Ammon's horn (tissue), 1 donor: ENCODE measurements around the gene CACTIN.
"Not testable (repeated sequence)": the region's sequence is repeated elsewhere in the genome, so short reads cannot be mapped to it uniquely, and the experiment has no call there.

Experiments used
- DNase-seq: peaks from one replicate; pipeline ENCODE4 v3.0.0-alpha.2; 2016; ENCODE audit warnings: low spot score

The CACTIN gene

DNA sequence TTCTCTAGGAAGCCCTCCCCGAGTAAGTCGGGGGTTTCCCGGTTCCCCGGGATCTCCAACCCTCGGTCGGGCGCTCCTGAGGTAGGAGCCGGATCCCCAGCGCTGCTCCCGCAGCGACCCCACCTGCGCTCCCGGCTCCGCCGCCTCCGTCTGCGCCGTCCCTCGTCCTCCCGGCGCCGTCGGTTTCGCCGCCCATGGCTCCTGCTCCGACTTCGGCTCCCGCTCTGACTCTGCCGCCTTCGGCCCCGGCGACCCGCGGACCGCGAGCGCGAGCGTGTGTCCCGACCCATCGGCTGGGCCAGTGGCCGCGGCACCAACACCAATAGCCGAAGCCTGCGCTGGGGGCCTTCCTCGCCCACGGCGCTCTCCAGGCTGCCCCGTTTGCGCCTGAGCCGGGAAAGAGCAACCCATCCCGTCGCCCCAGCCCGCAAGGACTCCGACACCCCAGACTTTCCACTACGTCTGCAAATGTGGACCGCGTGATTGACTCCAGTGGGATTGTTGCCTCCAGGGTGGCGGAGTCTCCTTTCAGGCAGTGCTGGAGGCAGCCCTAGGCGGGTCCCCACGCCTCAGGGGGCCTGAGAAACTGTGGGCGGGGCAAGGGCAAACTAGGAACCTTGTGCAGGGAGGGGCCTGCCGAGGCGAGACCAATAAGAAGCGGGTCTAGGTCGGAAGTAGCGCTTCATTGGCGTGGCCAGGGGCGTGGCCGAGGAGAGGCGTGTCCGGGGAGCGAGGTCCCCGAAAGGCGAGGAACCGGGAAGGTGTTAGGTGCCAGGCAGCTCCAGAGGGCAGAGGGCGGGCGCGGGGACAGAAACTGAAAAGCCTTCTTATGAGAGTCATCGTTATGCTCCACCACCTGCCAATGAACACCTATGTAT is at the start of gene CACTIN:
CACTIN (minus strand) TSS at position 318 of the 878 bp plus-strand sequence; CDS start at position 290, 28 bp downstream.
- peak; percentile 99 for DNase-seq

DNA sequence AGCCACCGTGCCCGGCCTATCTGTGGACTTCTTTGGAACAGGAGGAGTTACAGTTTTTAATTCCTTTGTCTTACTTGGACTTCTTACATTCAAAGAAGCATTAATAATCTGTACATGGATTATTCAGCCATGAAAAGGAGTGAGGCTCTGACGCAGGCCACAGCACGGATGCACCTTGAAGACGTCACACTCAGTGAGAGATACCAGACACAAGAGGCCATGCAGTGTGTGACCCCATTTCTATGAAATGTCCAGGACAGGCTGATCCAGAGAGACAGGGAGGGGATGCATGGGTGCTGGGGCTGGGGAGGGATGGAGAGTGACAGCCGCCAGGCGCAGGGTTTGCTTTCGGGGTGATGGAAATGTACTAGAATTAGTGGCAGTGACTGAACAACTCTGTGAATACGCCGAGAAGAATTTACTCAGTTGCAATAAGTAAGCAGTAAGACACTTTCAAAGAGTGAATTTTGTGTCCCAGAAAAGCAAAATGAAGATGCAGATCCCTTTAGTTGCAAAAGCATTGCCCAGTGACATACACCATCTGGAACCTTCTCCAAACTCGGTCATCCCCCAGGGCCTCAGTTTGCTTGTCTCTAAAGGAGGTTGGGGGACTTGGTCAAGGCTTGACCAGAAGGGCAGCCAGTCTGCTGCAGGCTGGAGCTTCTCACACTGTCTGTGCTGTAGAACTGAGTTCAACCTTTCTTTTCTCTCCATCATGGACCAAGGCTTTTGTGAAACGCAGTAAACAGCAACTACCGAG is 48.4 kb upstream of the CACTIN start:
- DNase-seq = no peak

DNA sequence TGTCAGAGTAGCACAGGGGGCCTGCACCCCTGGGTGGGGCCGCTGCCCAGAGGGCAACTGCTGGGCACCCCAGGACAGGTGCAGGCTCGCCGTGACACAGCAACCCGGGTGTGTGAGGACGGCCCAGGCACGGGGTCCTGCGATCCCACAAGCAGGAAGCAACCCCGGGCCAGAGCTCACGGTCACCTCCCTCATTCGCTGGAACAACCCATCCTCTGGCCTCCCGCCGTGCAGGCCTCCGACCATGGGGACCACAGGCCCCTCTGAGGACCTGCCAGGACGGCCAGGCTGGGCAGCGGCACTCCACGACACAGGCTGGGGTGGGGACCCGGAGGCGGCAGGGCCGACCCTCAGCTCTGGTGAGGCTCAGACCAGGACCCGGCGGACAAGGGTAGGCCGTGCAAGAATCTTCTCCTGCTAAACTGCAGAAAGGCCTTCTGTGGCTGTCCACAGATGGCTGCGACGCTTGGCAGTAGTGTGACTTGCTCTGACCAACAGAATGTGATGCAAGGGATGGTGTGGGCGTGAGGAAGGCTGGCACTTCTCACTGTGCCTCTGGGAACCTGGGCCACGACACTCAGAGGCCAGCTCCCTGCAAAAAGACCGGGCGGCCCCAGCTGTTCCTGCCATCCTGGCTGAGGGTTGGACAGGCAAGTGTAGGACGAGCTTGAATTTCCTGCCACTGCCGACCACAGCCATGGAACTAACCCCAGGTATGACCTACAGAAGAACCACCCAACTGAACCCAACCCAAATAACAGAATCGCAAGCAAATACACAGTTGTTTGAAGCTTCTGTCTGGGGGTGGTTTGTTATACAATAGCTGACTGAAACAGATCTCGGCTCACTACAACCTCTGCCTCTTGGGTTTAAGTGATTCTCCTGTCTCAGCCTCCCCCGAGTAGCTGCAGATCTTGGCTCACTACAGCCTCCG is 47.2 kb upstream of the CACTIN start:
- no peak for DNase-seq

DNA sequence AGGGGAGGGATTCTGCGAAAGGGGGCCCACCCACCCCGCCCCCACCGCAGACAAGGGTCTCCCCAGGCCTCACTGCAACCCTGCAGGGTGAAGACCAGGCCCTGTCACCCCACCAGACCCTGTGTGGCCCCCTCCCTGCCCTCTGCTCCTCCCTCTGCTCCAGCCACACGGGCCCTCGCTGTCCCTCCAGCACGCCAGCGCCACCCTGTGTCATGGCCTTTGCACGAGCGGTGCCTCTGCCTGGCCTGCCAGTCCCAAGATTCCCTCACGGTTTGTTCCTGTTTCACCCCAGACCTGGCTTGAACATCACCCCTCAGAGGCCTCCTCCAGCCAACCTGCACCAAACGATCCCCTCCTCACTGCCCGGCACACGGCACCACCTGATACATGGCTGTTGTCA is 46.4 kb upstream of the CACTIN start:
- no peak for DNase-seq

DNA sequence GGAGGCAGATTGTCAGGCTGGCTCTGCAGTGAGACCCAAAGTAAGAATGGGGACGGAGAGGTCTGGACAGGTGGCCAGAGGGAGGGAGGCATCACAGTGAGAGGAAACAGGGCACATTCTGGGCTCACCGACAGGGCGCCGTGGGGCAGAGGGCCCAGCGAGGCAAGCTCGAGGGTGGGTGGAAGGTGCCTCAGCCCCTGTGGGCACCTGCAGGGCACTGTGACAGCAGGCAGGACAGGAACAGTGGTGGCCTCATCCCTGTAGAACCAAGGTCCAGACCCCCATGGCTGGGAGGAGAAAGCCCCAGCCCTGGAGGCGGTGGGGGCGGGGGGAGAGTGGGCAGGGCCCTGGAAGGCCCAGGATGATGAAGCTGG is 46.0 kb upstream of the CACTIN start:
- DNase-seq = no peak

DNA sequence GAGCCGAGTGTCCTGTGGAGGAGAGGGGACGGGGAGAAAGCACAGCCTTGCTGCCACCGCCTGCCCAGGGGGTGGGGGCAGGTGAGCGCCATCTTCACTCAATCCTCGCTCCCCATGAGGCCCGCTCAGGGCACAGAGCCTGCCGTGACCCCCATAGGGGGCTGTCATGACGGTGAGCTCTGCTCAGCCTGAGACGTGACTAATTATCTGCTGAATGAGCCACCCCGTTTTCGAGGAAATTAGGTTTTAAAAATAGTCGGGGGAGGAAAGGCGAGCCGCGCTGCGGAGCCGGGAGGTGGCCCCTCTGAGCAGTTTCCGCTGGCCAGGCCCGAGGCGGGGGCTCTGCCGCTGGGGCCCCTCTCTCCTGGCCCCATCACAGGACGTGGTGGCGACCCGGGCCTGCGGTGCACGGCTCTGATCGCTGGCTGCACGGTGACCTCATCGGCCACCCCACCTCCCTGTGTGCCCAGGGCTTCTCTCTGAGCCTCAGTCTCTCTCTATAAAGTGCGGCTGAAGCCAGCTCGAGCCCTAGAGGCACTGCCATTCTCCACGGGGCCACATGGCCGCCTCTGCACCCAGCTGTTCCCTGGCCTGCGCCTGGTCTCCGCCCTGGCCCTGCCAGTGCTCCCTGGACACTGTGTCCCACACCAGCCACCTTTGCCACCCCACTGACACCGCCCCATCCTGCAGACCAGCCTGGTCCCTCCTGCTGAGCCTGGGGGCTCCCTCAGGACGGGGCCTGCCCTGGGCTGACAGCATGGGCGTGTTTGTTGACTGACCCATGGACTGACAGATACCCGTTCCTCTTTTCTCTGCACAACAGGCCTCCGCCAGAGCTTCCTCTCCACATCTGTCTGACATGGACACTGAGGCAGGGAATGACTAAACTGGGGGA is 45.3 kb upstream of the CACTIN start:
- no peak for DNase-seq

DNA sequence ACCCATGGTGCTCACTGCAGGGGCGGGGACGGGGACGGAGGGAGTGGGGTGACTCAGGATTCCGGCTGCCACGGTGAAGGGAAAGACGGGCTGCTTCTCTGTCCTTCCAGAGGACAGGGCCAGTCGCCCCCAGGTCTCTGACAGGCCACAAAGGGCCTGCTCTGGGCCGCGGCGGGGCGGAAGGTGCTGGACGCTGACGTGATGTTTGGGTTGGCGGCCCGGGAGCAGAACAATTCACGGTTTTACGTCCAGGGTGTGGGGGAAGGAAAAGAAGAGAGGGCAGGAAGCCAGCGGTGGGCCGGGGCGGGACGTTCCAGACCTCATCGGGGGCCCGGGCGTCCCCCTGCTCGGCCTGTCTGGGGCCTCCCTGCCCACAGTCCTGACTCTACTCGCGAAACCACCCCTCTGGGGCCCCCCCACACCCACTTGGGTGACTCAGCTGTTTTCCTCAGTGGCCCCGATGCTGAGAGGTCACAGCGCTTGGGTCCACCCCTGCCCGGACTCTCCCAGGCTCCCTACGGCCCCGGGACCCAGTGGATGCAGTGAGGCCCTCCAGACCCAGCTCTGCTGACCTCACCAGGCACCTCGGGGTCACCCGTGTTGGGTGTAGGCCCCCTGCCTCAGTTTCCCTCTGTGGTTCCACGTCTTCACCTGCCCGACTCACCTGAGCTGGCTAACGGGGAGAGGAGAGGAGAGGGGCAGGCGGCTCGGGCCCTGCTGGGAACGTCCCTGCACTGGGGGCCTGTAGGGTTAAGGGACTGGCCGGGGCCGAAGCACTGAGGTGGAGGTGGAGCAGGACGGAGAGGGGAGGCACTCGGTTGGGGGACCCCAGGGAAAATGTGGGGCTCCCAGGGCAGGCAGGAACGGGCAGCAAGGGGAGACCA is 44.4 kb upstream of the CACTIN start:
- DNase-seq = no peak

DNA sequence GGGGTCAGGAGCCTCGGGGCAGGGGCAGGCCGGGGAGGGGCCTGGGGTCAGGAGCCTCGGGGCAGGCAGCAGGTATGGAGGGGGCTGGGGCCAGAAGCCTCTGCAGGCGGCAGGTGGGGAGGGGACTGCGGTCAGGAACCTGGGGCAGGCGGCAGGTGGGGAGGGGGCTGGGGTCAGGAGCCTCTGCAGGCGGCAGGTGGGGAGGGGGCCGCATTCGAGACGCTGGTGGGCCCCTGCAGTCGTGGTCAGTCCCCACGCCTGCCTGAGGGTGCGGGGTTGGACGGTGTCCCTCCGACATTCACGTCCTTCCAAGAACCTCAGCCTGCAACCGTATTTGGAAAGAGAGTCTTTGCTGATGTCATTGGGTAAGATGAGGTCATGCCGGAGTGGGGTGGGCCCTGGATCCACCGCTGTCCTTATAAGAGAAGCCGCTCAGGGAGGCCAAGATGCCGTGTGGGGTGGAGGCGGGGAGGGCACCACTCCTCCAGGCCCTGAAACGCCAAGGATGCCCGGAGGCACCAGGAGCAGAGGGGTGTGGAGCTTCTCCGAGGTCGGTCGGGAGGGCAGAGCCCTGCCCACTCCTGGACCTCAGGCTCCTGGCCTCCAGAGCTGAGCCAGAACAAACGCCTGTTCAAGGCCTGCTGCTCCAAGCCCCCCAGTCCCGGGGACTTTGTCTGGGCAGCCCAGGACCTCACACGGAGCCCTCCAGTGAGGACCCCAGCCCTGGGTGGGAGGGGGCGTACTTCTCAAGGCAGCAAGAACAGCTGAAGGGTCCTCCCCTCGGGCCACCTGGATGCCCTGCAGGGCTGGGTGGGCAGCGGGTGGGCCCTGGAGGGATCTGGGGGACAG is 43.6 kb upstream of the CACTIN start:
- no peak for DNase-seq

DNA sequence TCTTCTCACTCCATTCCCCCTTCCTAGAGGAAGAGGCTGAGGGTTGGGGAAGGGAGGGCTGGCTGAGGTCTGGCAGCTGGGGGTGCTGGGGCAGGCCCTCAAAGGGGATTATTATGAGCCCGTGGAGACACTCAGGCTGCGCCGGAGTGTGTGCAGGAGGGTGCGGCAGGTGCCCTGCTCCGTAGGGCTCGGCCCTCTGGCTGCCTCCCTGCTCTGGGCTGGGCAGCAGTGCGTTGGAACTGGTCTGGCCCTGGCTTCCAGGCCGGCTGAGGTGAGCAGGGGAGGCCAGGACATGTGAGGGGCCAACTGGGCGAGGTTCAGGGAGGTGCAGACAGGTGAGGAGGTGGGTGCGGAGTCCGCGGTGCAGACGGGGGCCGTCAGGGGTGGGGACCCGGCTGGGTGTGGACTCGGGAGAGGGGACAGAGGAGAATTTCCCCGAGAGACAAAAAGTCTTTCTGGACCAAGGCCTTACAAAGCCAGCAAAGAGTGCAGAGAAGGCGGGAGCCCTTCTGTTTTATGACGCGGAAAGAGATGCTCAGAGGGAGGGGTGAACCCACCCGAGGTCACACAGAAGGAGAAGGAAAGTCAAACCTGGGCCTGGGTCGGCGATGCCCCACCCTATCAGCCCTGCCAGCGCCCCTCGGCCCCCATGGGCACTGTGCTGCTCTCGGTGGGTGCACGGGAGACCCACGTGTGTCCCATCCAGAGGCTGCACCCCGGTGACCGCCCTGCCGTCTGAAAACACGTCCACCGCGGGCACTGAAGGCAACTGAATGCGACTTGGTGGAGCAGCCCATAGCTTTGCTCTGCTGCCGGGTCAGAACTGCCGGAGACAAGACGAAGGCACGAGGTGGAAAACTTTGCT is 42.7 kb upstream of the CACTIN start:
- DNase-seq = no peak

DNA sequence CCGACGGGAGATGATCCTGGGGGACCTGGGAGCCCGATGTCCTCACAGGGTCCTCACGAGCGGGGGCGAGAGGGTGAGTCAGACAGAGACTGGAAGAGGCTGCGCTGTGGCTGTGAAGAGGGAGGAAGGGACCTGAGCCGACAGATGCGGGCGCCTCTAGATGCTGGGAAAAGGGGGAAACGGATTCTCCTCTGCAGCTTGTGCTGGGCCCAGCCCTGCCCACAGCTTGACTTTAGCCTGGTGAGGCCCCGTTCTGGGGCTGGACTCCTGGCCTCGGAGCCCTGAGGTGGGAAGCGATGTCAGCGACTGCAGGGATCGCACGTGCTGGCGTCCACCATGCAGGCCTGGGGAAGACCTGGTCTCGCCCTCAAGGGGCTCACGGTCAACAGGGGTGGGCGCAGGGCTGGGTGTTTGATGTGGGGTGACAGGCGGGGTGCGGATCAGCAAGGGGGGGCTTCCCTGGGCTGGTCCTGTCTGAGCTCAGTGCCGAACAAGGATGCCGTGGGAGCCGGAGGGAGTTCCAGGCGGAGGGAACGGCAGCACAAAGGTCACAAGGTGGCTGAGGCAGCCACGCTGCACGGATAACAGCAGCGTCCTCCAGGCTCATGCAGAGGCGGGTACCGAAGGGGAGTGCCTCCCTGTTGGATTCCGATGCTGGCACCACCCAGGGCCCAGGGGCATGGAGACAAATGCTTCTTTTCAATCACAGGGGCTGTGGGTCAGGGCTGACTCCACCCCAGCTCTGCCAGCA is 41.9 kb upstream of the CACTIN start:
- DNase-seq = no peak

DNA sequence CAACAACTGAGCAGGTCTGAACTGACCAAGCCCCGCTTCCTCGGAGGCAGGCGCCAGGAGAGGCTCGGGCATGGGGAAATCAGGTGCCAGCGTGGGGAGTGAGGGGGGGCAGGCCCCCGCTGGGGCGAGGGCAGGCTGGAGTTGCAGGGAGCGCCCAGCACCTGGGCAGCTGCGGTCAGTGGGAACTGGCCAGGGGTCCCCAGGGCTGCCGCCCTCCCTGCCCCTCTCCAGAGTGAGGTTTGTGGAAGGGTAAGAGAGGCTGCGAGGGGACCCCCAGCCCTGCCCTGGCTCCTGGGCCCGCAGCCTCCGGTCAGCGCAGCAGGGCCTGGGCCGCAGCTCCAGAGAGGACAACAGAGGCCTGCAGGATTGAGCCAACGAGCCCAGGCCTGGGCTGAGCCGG is 41.2 kb upstream of the CACTIN start:
- no peak for DNase-seq

DNA sequence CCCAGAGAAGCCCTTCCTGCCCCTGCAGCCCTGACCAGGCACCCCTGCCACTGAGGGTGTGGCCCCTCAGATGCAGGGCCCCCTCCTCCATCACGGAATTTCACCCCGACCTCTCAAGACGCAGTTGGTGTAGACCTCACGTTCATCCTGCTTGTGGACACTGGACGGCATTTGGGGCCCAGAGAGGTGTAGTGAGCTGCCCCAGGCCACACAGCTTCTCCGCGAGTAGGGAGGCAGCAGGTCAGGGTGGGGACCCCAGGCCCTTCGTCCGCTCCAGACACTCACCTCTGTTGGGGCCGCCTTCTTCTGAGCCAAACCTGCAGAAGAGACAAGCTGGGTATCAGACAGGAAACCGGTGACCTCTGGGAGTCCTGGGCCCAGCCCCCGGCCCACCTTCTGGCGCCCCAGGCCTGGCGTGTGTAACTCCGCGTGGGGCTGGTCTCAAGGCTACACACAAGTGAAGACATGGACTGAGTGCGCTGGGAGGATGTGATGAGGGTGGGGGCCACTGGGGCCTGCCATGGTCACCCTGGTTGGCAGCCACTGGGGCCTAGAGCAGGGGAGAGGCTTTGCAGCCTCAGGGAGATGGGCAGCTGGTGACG is 40.5 kb upstream of the CACTIN start:
- DNase-seq = no peak

DNA sequence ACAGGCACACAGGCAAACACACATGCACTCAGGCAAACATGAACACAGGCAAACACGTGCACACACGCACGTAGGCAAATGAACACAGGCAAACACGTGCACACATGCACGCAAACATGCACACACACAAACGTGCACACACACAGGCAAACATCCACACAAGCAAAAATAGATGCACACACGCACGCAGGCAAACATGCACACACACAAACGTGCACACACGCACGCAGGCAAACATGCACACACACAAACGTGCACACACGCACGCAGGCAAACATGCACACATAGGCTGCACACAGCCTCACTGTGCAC is 39.9 kb upstream of the CACTIN start:
- DNase-seq = not testable (repeated sequence)

DNA sequence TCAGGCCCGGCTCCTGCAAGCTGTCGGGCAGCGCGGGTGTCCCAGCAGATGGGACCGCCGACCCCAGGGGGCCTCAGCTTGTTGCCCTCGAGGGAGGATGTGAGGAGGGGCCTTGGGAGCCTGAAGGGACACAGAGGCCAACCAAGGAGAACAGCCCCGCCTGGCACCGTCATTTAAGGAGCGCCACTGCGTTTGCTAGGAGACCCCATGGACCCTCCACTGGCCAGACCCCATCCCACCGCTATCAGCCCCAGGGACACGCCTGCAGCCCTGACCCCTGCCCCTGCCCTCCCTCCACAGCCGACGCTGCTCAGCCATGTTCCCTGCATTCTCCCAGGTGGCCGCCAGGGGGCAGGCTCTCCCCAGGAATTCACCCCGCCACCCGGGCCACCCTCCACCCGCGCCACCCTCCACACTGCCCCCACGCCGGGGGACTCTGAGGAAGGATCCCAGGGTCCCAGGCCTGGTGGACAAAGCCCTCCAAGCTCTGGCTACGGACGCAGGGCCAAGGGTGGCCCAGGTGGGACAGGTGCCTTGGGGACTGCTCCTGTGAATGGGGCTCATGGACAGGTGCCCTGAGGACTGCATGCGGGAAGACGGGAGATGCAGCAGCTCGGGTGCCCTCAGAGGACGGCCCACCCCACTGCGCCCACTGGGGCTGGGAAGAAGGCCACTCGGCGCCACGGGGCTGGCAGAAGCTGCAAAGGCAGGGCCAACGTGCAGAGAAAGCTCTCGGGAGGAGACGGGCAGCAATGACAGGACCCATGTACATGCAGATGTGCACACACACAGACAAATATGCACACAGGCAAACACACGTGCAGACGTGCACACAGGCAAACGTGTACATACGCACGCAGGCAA is 39.3 kb upstream of the CACTIN start:
- DNase-seq = peak; percentile 58

DNA sequence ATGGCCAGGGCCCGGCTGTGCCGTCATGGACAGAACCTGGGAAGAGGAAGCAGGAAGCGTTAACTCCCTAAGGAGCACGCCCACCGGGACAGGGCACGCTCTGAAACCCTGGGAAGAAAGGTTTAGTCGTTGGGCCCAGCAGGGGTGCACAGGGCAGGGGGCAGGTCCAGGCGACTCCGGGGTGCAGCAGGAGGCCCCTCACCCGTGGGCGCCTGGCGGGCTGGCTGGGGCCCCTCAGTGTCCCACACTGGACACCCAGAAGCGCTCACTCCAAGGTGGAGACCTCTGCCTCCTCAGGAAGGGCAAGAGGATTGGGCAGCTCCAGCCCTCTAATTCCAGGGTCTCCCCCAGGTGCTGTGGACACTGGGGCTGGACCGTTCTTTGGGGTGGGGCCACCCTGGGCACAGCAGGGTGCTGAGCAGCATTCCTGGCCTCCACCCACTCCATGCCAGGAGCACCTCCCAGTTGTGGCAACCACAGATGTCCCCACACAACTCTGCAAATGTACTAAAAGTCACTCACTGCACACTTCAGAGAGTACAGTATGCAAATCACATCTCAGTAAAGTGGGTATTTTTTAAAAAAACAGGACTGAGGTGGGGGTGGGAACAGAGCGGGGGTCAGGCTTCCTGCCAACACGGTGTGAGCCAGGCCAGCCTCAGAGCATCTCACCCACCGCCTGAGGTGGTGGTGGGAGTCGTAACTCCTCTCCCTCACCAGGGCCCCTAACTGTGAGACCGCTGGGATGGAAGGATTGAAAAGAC is 38.5 kb upstream of the CACTIN start:
- no peak for DNase-seq
